Measurements from ENCODE around the gene TMEM62.
"Not testable (repeated sequence)": the region's sequence is repeated elsewhere in the genome, so short reads cannot be mapped to it uniquely, and the experiment has no call there.

DNA sequence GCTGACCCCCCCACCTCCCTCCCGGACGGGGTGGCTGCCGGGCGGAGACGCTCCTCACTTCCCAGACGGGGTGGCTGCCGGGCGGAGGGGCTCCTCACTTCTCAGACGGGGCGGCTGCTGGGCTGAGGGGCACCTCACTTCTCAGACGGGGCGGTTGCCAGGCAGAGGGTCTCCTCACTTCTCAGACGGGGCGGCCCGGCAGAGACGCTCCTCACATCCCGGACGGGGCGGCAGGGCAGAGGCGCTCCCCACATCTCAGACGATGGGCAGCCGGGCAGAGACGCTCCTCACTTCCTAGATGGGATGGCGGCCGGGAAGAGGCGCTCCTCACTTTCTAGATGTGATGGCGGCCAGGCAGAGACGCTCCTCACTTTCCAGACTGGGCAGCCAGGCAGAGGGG lies 33.9 kb downstream of the TMEM62 start:
- TF ChIP-seq, protein P1, sequence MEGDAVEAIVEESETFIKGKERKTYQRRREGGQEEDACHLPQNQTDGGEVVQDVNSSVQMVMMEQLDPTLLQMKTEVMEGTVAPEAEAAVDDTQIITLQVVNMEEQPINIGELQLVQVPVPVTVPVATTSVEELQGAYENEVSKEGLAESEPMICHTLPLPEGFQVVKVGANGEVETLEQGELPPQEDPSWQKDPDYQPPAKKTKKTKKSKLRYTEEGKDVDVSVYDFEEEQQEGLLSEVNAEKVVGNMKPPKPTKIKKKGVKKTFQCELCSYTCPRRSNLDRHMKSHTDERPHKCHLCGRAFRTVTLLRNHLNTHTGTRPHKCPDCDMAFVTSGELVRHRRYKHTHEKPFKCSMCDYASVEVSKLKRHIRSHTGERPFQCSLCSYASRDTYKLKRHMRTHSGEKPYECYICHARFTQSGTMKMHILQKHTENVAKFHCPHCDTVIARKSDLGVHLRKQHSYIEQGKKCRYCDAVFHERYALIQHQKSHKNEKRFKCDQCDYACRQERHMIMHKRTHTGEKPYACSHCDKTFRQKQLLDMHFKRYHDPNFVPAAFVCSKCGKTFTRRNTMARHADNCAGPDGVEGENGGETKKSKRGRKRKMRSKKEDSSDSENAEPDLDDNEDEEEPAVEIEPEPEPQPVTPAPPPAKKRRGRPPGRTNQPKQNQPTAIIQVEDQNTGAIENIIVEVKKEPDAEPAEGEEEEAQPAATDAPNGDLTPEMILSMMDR (IDR thresholded peaks at IDR 0.05; ENCODE audit: low read depth, low read length, missing input control), result not testable (repeated sequence)
- TF ChIP-seq TAF1 (conservative IDR thresholded peaks at IDR 0.05), result not testable (repeated sequence)

Measured in liver (tissue), 3 donors.